ENCODE results near the gene TFAP2B.

TFAP2B gene

GRCh38 chr6:50849796-50850180, 31.1 kb downstream of the TFAP2B start:
- no peak for DNase-seq

GRCh38 chr6:50850223-50851048, 31.8 kb downstream of the TFAP2B start:
- DNase-seq = peak; percentile 43

- no peak for DNase-seq
Observed at GRCh38 chr6:50851049-50851845, 32.6 kb downstream of the TFAP2B start.

GRCh38 chr6:50853939-50854338, 35.3 kb downstream of the TFAP2B start:
- DNase-seq = no peak

GRCh38 chr6:50861692-50862091, 43.0 kb downstream of the TFAP2B start:
- no peak for DNase-seq

- no peak for DNase-seq
Observed at GRCh38 chr6:50862176-50862575, 43.5 kb downstream of the TFAP2B start.

GRCh38 chr6:50864601-50865000, 45.9 kb downstream of the TFAP2B start:
- no peak for DNase-seq

GRCh38 chr6:50868466-50868865, 49.8 kb downstream of the TFAP2B start:
- no peak for DNase-seq

GRCh38 chr6:50873167-50873566, 54.5 kb downstream of the TFAP2B start:
- DNase-seq = no peak

- DNase-seq = no peak
Observed at GRCh38 chr6:50884364-50884763, 65.7 kb downstream of the TFAP2B start.

- no peak for DNase-seq
Observed at GRCh38 chr6:50887112-50887511, 68.4 kb downstream of the TFAP2B start.

- DNase-seq = no peak
Observed at GRCh38 chr6:50889497-50889896, 70.8 kb downstream of the TFAP2B start.

GRCh38 chr6:50889935-50890334, 71.3 kb downstream of the TFAP2B start:
- no peak for DNase-seq

GRCh38 chr6:50890579-50890978, 71.9 kb downstream of the TFAP2B start:
- no peak for DNase-seq

- DNase-seq = no peak
Observed at GRCh38 chr6:50891290-50891689, 72.6 kb downstream of the TFAP2B start.

Data from NCI-H1105 (cell line).